ENCODE data around the gene ALKAL2.
A peak's percentile ranks its signal among the peaks of the same experiment; 100 is the strongest.
"Not testable (repeated sequence)": the region's sequence is repeated elsewhere in the genome, so short reads cannot be mapped to it uniquely, and the experiment has no call there.

The ALKAL2 gene, protein sequence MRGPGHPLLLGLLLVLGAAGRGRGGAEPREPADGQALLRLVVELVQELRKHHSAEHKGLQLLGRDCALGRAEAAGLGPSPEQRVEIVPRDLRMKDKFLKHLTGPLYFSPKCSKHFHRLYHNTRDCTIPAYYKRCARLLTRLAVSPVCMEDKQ

DNA sequence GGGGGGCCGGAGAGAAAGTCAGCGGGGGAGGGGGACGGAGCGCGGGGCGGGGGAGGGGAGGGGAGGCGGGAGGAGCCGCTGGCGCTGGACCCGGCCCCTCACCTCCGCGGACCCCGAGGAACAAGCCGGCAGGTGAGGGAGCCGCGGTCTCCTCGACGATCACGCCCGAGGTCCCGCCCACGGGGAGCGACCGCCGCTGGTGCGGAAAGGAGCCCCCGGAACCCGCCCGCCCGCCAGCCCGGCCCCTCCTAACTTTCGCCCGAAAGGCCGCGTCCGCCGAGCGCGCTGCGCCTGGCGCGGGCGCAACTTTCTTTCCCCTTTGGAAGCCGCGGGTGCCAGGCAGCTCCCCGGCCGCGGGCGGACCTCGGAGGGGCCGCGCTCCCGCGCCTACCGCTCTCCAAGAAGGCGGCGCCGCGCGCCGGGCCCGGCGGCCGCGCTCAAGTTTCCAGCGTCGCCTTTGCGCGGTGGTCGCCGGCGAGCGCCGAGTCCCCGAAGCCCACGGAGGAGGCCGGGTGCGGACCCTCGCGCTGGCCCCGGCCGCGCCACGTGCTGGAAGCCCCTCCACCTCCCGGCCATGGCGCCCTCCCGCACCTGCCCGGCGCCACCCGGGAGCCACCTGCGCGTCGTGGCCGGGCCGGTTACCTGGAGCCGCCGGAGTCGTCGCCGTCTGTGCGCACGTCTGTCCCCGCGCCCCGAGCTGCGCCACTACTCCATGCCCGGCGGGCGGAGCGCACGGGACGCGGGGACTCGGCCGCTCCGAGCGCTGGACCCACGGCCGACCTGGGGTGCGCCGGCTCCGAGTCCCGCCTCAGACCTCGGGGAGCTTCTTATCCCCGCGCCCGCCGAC lies at the start of gene ALKAL2:
ALKAL2 (minus strand) TSS at position 181 of the 847 bp plus-strand sequence. CDS start 256 bp downstream, outside the sequence.
- H3K9me3 ChIP-seq (ENCODE audit: control insufficient read depth in 1 of 2, low read length in 2 of 2) = no peaks in the 10 kb centered on the region
- H3K27me3 ChIP-seq (ENCODE audit: control insufficient read depth in 1 of 2, insufficient read depth in 2 of 2, low read length in 2 of 2) = peaks cover 0 to 32% of the 10 kb centered on the region in 2 donors
- H3K4me3 ChIP-seq (ENCODE audit: low read depth in 1 of 2, low read length in 2 of 2) = peak within 1 kb of the TSS; percentile 13 to 51
- H3K27ac ChIP-seq (ENCODE audit: low read depth, low read length) = peak within 1 kb of the TSS; percentile 7
- peaks cover 18 to 32% of the 10 kb centered on the region in 2 donors for H3K4me1 ChIP-seq (ENCODE audit: control insufficient read depth in 1 of 2, insufficient read depth in 2 of 2, low read length in 2 of 2)
- peaks cover 0 to 3% of the 10 kb centered on the region in 2 donors for H3K36me3 ChIP-seq (ENCODE audit: control insufficient read depth in 1 of 2, insufficient read depth in 2 of 2, low read length in 2 of 2)
- H3K9ac ChIP-seq (ENCODE audit: low read depth in 1 of 2, low read length in 2 of 2) = peak within 1 kb of the TSS in 1 of 2 donors; percentile 29

DNA sequence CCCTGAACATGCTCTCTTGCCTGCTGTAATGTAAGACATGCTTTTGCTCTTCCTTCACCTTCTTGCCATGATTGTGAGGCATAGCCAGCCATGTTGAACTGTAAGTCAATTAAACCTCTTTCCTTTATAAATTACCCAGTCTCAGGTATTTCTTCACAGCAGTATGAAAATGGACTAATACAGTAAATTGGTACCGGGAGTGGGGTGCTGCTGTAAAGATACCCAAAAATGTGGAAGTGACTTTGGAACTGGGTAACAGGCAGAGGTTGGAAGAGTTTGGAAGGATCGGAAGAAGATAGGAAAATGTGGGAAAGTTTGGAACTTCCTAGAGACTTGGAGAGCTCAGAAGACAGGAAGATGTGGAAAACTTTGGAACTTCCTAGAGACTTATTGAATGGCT lies 49.1 kb upstream of the ALKAL2 start:
- H3K9ac ChIP-seq (ENCODE audit: low read depth in 1 of 2, low read length in 2 of 2); H3K4me3 ChIP-seq (ENCODE audit: low read depth in 1 of 2, low read length in 2 of 2); H3K27me3 ChIP-seq (ENCODE audit: control insufficient read depth in 1 of 2, insufficient read depth in 2 of 2, low read length in 2 of 2); H3K27ac ChIP-seq (ENCODE audit: low read depth, low read length); H3K36me3 ChIP-seq (ENCODE audit: control insufficient read depth in 1 of 2, insufficient read depth in 2 of 2, low read length in 2 of 2); H3K4me1 ChIP-seq (ENCODE audit: control insufficient read depth in 1 of 2, insufficient read depth in 2 of 2, low read length in 2 of 2): not testable (repeated sequence)
- H3K9me3 ChIP-seq (ENCODE audit: control insufficient read depth in 1 of 2, low read length in 2 of 2) = peaks cover 16 to 22% of the 10 kb centered on the region in 2 donors

DNA sequence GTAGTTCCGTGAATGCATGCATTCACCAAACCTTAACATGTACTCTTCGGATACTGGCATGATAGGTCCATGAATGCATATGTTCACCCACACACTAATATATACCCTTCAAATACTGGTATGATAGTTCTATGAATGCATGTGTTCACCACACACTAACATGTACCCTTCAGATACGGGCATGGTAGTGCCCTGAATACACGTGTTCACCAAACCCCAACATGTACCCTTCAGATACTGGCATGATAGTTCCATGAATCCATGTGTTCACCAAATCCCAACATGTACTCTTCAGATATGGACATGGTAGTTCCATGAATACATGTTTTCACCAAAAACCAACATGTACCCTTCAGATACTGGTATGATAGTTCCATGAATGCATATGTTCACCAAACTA lies 48.5 kb upstream of the ALKAL2 start:
- Histone ChIP-seq H3K9me3 (ENCODE audit: control insufficient read depth in 1 of 2, low read length in 2 of 2) (peaks cover 16 to 22% of the 10 kb centered on the region in 2 donors), H3K27me3 (ENCODE audit: control insufficient read depth in 1 of 2, insufficient read depth in 2 of 2, low read length in 2 of 2) (no peaks in the 10 kb centered on the region), H3K4me1 (ENCODE audit: control insufficient read depth in 1 of 2, insufficient read depth in 2 of 2, low read length in 2 of 2) (no peaks in the 10 kb centered on the region), H3K9ac (ENCODE audit: low read depth in 1 of 2, low read length in 2 of 2) (no peak overlapping the region), H3K4me3 (ENCODE audit: low read depth in 1 of 2, low read length in 2 of 2) (no peak overlapping the region), H3K36me3 (ENCODE audit: control insufficient read depth in 1 of 2, insufficient read depth in 2 of 2, low read length in 2 of 2) (no peaks in the 10 kb centered on the region), H3K27ac (ENCODE audit: low read depth, low read length) (no peak overlapping the region)

DNA sequence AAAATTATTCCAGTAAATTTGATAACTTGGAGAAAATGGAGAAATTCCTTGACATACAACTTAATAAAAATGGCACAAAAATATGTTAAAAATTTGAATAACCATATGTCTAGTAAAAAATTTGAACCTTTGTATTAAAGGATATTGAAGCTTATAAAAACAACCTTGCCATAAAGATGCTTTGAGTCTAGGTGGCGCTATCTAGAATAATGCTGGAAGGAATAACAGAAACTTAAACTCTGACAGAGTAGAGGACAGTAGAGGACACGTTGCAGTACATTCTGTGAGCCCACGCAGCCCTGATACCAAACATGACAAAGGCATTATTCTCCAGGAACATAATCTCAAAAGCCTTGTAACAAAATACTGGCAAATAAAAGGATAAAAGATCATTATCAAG lies 44.7 kb upstream of the ALKAL2 start:
- H3K27ac ChIP-seq (ENCODE audit: low read depth, low read length) = no peak overlapping the region
- H3K4me1 ChIP-seq (ENCODE audit: control insufficient read depth in 1 of 2, insufficient read depth in 2 of 2, low read length in 2 of 2) = no peaks in the 10 kb centered on the region
- no peaks in the 10 kb centered on the region for H3K36me3 ChIP-seq (ENCODE audit: control insufficient read depth in 1 of 2, insufficient read depth in 2 of 2, low read length in 2 of 2)
- peaks cover 7 to 11% of the 10 kb centered on the region in 2 donors for H3K9me3 ChIP-seq (ENCODE audit: control insufficient read depth in 1 of 2, low read length in 2 of 2)
- H3K27me3 ChIP-seq (ENCODE audit: control insufficient read depth in 1 of 2, insufficient read depth in 2 of 2, low read length in 2 of 2) = no peaks in the 10 kb centered on the region
- H3K9ac ChIP-seq (ENCODE audit: low read depth in 1 of 2, low read length in 2 of 2) = no peak overlapping the region
- no peak overlapping the region for H3K4me3 ChIP-seq (ENCODE audit: low read depth in 1 of 2, low read length in 2 of 2)

DNA sequence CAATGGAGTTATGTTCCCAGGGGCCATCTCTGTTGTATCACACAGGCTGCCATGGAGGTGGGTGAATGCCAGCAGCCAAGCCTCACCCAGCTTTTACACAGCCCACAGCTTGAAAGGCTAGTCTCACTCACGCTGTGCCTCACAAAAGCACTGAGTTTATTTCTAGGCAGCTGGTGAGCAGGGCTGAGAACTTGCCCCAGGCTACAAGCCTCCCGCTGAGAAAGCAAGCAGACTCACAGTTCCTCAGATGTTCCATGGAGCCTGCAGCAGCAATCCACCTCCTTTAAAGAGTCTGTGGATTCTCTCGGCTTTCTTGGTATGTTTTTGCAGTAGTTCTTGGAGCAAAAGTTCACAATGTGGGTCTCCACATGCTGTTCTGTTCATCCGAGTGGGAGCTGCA lies 40.9 kb upstream of the ALKAL2 start:
- Histone ChIP-seq H3K9ac (ENCODE audit: low read depth in 1 of 2, low read length in 2 of 2) (no peak overlapping the region), H3K4me3 (ENCODE audit: low read depth in 1 of 2, low read length in 2 of 2) (no peak overlapping the region), H3K27ac (ENCODE audit: low read depth, low read length) (no peak overlapping the region), H3K27me3 (ENCODE audit: control insufficient read depth in 1 of 2, insufficient read depth in 2 of 2, low read length in 2 of 2) (no peaks in the 10 kb centered on the region), H3K4me1 (ENCODE audit: control insufficient read depth in 1 of 2, insufficient read depth in 2 of 2, low read length in 2 of 2) (no peaks in the 10 kb centered on the region), H3K36me3 (ENCODE audit: control insufficient read depth in 1 of 2, insufficient read depth in 2 of 2, low read length in 2 of 2) (no peaks in the 10 kb centered on the region), H3K9me3 (ENCODE audit: control insufficient read depth in 1 of 2, low read length in 2 of 2) (no peaks in the 10 kb centered on the region)

DNA sequence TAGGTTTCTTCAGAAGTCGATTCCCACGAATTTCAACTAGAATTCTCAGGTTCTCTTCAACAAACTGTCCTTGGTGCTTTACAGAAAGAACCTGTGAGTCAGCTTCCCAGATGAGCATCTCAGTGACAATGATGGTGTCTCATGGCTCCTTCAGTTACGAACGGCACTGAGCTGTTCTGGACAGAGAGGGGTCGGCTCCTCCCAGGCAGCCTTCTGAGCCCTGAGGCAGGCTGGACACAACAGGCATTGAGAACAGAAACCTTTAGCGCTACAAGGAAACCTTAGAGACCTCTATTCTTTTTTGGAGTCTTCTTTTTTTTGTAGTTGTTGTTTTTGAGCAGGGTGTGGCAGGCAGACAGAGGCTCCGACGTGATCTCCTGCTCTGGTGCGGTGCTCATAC lies 35.1 kb upstream of the ALKAL2 start:
- Histone ChIP-seq H3K9me3 (ENCODE audit: control insufficient read depth in 1 of 2, low read length in 2 of 2) (peaks cover 0 to 4% of the 10 kb centered on the region in 2 donors), H3K4me3 (ENCODE audit: low read depth in 1 of 2, low read length in 2 of 2) (no peak overlapping the region), H3K4me1 (ENCODE audit: control insufficient read depth in 1 of 2, insufficient read depth in 2 of 2, low read length in 2 of 2) (no peaks in the 10 kb centered on the region), H3K27ac (ENCODE audit: low read depth, low read length) (no peak overlapping the region), H3K27me3 (ENCODE audit: control insufficient read depth in 1 of 2, insufficient read depth in 2 of 2, low read length in 2 of 2) (no peaks in the 10 kb centered on the region), H3K9ac (ENCODE audit: low read depth in 1 of 2, low read length in 2 of 2) (no peak overlapping the region), H3K36me3 (ENCODE audit: control insufficient read depth in 1 of 2, insufficient read depth in 2 of 2, low read length in 2 of 2) (no peaks in the 10 kb centered on the region)

DNA sequence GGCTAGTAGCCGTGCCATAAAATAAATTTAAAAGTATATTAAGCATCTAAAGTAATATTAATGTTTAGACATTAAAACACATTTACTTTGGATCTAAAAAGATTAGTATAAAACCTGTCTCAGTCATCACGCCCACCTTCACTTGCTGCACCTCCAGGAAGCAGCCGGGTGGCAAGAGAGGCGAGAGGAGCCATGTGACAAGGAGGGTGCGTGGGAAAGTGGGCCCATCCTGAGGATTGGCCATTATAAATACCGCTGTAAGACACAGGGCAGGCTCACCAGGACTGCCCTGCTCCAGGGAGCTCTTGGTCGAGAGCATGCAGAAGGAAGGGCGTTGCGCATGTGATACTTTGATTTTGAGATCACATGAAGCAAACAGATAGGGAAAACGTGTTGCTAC lies 34.4 kb upstream of the ALKAL2 start:
- H3K4me3 ChIP-seq (ENCODE audit: low read depth in 1 of 2, low read length in 2 of 2) = no peak overlapping the region
- no peaks in the 10 kb centered on the region for H3K36me3 ChIP-seq (ENCODE audit: control insufficient read depth in 1 of 2, insufficient read depth in 2 of 2, low read length in 2 of 2)
- no peak overlapping the region for H3K27ac ChIP-seq (ENCODE audit: low read depth, low read length)
- H3K9me3 ChIP-seq (ENCODE audit: control insufficient read depth in 1 of 2, low read length in 2 of 2) = peaks cover 0 to 4% of the 10 kb centered on the region in 2 donors
- no peak overlapping the region for H3K9ac ChIP-seq (ENCODE audit: low read depth in 1 of 2, low read length in 2 of 2)
- H3K27me3 ChIP-seq (ENCODE audit: control insufficient read depth in 1 of 2, insufficient read depth in 2 of 2, low read length in 2 of 2) = no peaks in the 10 kb centered on the region
- H3K4me1 ChIP-seq (ENCODE audit: control insufficient read depth in 1 of 2, insufficient read depth in 2 of 2, low read length in 2 of 2) = no peaks in the 10 kb centered on the region

DNA sequence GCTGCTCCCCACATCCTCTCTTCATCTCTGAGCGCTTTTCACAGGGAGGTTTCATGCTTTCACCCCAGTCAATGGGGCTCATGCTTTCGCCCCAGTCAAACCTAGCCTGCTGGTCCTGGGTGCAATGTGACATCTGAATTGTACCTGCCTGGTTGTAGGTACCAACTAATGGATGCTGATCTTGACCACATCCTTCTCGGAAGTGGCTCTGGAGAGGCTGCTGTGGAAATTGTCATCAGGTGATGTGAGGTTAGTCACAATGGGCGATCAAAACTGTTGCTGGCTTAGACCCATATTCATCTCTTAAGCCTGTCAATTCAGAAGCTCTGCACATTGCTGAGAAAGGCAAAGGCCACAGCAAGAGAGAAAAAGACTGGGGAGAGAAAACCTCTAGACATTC lies 32.7 kb upstream of the ALKAL2 start:
- Histone ChIP-seq H3K4me3 (ENCODE audit: low read depth in 1 of 2, low read length in 2 of 2) (no peak overlapping the region), H3K27ac (ENCODE audit: low read depth, low read length) (no peak overlapping the region), H3K27me3 (ENCODE audit: control insufficient read depth in 1 of 2, insufficient read depth in 2 of 2, low read length in 2 of 2) (no peaks in the 10 kb centered on the region), H3K9ac (ENCODE audit: low read depth in 1 of 2, low read length in 2 of 2) (no peak overlapping the region), H3K36me3 (ENCODE audit: control insufficient read depth in 1 of 2, insufficient read depth in 2 of 2, low read length in 2 of 2) (no peaks in the 10 kb centered on the region), H3K4me1 (ENCODE audit: control insufficient read depth in 1 of 2, insufficient read depth in 2 of 2, low read length in 2 of 2) (no peaks in the 10 kb centered on the region), H3K9me3 (ENCODE audit: control insufficient read depth in 1 of 2, low read length in 2 of 2) (peaks cover 0 to 4% of the 10 kb centered on the region in 2 donors)

DNA sequence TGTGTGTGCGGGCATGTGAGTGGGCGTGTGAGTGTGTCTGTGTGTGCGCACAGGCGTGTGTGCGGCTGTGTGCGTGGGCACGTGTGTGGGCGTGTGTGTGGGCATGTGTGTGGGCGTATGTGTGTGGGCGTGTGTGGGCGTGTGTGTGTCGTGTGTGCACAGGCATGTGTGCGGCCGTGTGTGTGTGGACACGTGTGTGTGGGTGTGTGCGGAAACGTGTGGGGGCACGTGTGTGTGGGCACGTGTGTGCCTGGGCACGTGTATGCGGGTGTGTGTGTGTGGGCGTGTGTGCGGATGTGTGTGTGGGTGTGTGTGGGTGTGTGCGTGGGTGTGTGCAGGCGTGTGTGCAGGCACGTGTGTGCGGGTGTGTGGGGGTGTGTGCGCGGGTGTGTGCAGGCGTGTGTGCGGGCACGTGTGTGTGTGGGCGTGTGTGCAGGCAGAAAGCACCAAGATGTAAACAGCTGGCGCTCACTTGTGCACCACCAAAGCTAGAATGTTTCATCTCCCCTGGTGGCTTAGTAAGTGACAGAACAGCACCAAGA lies 31.2 kb upstream of the ALKAL2 start:
- H3K4me1 ChIP-seq (ENCODE audit: control insufficient read depth in 1 of 2, insufficient read depth in 2 of 2, low read length in 2 of 2) = no peaks in the 10 kb centered on the region
- H3K9ac ChIP-seq (ENCODE audit: low read depth in 1 of 2, low read length in 2 of 2) = no peak overlapping the region
- no peaks in the 10 kb centered on the region for H3K36me3 ChIP-seq (ENCODE audit: control insufficient read depth in 1 of 2, insufficient read depth in 2 of 2, low read length in 2 of 2)
- H3K27ac ChIP-seq (ENCODE audit: low read depth, low read length) = no peak overlapping the region
- no peaks in the 10 kb centered on the region for H3K27me3 ChIP-seq (ENCODE audit: control insufficient read depth in 1 of 2, insufficient read depth in 2 of 2, low read length in 2 of 2)
- no peak overlapping the region for H3K4me3 ChIP-seq (ENCODE audit: low read depth in 1 of 2, low read length in 2 of 2)
- H3K9me3 ChIP-seq (ENCODE audit: control insufficient read depth in 1 of 2, low read length in 2 of 2) = peaks cover 0 to 4% of the 10 kb centered on the region in 2 donors
